ENCODE results near the gene SYNE2.
"Not testable (repeated sequence)": the region's sequence is repeated elsewhere in the genome, so short reads cannot be mapped to it uniquely, and the experiment has no call there.

SYNE2 gene

GRCh38 chr14:64038841-64039542 is 186.2 kb downstream of the SYNE2 start:
- Histone ChIP-seq H3F3A (ENCODE audit: control insufficient read depth, insufficient read depth) (peaks cover 14% of the 10 kb centered on the region; the same call in 1 of the 2 replicates), H4K20me1 (ENCODE audit: control insufficient read depth, insufficient read depth, low read depth, low read length) (no peaks in the 10 kb centered on the region), H3K9me3 (ENCODE audit: control insufficient read depth, insufficient read depth, low read length) (no peaks in the 10 kb centered on the region), H3K36me3 (ENCODE audit: control insufficient read depth, low read length) (peaks cover 77% of the 10 kb centered on the region), H3K27me3 (ENCODE audit: control insufficient read depth, low read length) (no peaks in the 10 kb centered on the region), H3K4me3 (ENCODE audit: low read length) (no peak overlapping the region), H3K9me2 (replicated peaks; ENCODE audit: control insufficient read depth, low read length) (no peaks in the 10 kb centered on the region), H3K4me1 (ENCODE audit: control insufficient read depth, low read length) (no peaks in the 10 kb centered on the region), H3K79me2 (ENCODE audit: control insufficient read depth, low read length) (peaks cover 8% of the 10 kb centered on the region), H3K4me2 (ENCODE audit: low read length) (no peak overlapping the region), H3K27ac (ENCODE audit: low read depth, low read length) (no peak overlapping the region)
- TF ChIP-seq CTCF (IDR thresholded peaks at IDR 0.05; ENCODE audit: low read depth, low read length, poor library complexity, severe bottlenecking) (no peak), EZH2phosphoT487 (IDR thresholded peaks at IDR 0.05; ENCODE audit: borderline replicate concordance, low read length) (no peak)

- Histone ChIP-seq H3K79me2 (ENCODE audit: control insufficient read depth, low read length) (peaks cover 6% of the 10 kb centered on the region; the same call in 1 of the 2 replicates), H3K4me1 (ENCODE audit: control insufficient read depth, low read length) (no peaks in the 10 kb centered on the region), H3K9me3 (ENCODE audit: control insufficient read depth, insufficient read depth, low read length) (no peaks in the 10 kb centered on the region), H3F3A (ENCODE audit: control insufficient read depth, insufficient read depth) (0 out of 2 replicates have a peak, but pooled peaks cover 7% of the 10 kb centered on the region), H3K9me2 (replicated peaks; ENCODE audit: control insufficient read depth, low read length) (no peaks in the 10 kb centered on the region), H3K4me3 (ENCODE audit: low read length) (no peak overlapping the region), H3K27me3 (ENCODE audit: control insufficient read depth, low read length) (no peaks in the 10 kb centered on the region), H4K20me1 (ENCODE audit: control insufficient read depth, insufficient read depth, low read depth, low read length) (no peaks in the 10 kb centered on the region), H3K27ac (ENCODE audit: low read depth, low read length) (no peak overlapping the region), H3K4me2 (ENCODE audit: low read length) (no peak overlapping the region), H3K36me3 (ENCODE audit: control insufficient read depth, low read length) (peaks cover 75% of the 10 kb centered on the region)
- no peak for TF ChIP-seq EZH2phosphoT487 (IDR thresholded peaks at IDR 0.05; ENCODE audit: borderline replicate concordance, low read length)
- no peak for TF ChIP-seq CTCF (IDR thresholded peaks at IDR 0.05; ENCODE audit: low read depth, low read length, poor library complexity, severe bottlenecking)
These were observed 187.2 kb downstream of the SYNE2 start for GRCh38 chr14:64040044-64040443.

- H3F3A ChIP-seq (ENCODE audit: control insufficient read depth, insufficient read depth); H3K9me3 ChIP-seq (ENCODE audit: control insufficient read depth, insufficient read depth, low read length); H3K4me2 ChIP-seq (ENCODE audit: low read length); H3K4me1 ChIP-seq (ENCODE audit: control insufficient read depth, low read length); H3K27ac ChIP-seq (ENCODE audit: low read depth, low read length); H3K4me3 ChIP-seq (ENCODE audit: low read length); H3K9me2 ChIP-seq (replicated peaks; ENCODE audit: control insufficient read depth, low read length); H3K79me2 ChIP-seq (ENCODE audit: control insufficient read depth, low read length); H3K27me3 ChIP-seq (ENCODE audit: control insufficient read depth, low read length); H4K20me1 ChIP-seq (ENCODE audit: control insufficient read depth, insufficient read depth, low read depth, low read length): not testable (repeated sequence)
- peaks cover 88% of the 10 kb centered on the region for H3K36me3 ChIP-seq (ENCODE audit: control insufficient read depth, low read length)
These were observed 190.5 kb downstream of the SYNE2 start for GRCh38 chr14:64043296-64043695.

GRCh38 chr14:64045091-64045490 is 192.3 kb downstream of the SYNE2 start:
- no peak overlapping the region for H3K4me2 ChIP-seq (ENCODE audit: low read length)
- H3F3A ChIP-seq (ENCODE audit: control insufficient read depth, insufficient read depth) = 0 out of 2 replicates have a peak, but pooled peaks cover 7% of the 10 kb centered on the region
- no peak for TF ChIP-seq EZH2phosphoT487 (IDR thresholded peaks at IDR 0.05; ENCODE audit: borderline replicate concordance, low read length)
- no peak for TF ChIP-seq CTCF (IDR thresholded peaks at IDR 0.05; ENCODE audit: low read depth, low read length, poor library complexity, severe bottlenecking)
- H3K9me3 ChIP-seq (ENCODE audit: control insufficient read depth, insufficient read depth, low read length) = no peaks in the 10 kb centered on the region
- no peaks in the 10 kb centered on the region for H4K20me1 ChIP-seq (ENCODE audit: control insufficient read depth, insufficient read depth, low read depth, low read length)
- H3K4me3 ChIP-seq (ENCODE audit: low read length) = no peak overlapping the region
- no peaks in the 10 kb centered on the region for H3K27me3 ChIP-seq (ENCODE audit: control insufficient read depth, low read length)
- H3K9me2 ChIP-seq (replicated peaks; ENCODE audit: control insufficient read depth, low read length) = no peaks in the 10 kb centered on the region
- H3K4me1 ChIP-seq (ENCODE audit: control insufficient read depth, low read length) = no peaks in the 10 kb centered on the region
- H3K27ac ChIP-seq (ENCODE audit: low read depth, low read length) = no peak overlapping the region
- peaks cover 90% of the 10 kb centered on the region for H3K36me3 ChIP-seq (ENCODE audit: control insufficient read depth, low read length)
- no peaks in the 10 kb centered on the region for H3K79me2 ChIP-seq (ENCODE audit: control insufficient read depth, low read length)
